ENCODE data around the gene TAF11L3.
"Not testable (repeated sequence)": the region's sequence is repeated elsewhere in the genome, so short reads cannot be mapped to it uniquely, and the experiment has no call there.

Gene TAF11L3

DNA sequence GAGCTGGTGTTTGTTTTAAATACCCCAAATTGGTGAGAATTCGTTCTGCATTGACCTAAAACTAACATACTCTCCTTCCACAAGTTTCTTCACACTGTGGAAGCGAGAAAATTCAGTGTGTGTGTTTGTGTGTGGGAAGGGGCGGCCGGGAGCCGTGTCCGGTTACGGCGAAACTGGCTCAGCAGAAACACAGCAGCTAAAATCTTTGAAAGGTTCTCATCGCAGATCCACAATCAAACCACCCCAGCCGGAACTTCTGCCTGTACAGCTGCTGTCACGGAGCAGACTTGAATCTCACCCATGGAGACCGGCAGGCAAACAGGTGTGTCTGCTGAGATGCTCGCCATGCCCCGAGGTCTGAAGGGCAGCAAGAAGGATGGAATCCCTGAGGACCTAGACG, at the start of gene TAF11L3:
Gene TAF11L3, plus strand, starts transcription at position 301 of the 400 bp plus-strand sequence.
- not testable (repeated sequence) for H3K4me3 ChIP-seq (replicated peaks; ENCODE audit: low read depth, low read length); DNase-seq (ENCODE audit: low read depth)

DNA sequence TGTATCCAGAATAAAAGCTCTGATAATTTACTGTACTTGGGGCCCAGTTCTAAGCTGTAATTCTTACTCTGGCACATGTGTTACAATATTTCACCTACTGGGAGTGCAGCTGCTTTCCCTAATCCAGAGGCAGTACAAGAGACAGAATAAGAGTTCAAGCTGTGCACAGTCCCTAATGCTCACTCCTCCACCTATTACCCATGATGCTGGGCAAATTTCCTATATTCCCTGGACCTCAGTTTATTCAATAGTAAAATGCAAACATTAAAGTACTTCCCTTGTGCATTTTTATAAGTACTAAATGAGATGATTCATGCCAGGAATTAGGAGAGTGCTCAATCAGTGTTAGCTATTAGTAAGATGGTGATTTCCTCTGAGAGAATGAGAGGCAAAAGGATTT, 48.1 kb upstream of the TAF11L3 start:
- TF ChIP-seq, protein P1, sequence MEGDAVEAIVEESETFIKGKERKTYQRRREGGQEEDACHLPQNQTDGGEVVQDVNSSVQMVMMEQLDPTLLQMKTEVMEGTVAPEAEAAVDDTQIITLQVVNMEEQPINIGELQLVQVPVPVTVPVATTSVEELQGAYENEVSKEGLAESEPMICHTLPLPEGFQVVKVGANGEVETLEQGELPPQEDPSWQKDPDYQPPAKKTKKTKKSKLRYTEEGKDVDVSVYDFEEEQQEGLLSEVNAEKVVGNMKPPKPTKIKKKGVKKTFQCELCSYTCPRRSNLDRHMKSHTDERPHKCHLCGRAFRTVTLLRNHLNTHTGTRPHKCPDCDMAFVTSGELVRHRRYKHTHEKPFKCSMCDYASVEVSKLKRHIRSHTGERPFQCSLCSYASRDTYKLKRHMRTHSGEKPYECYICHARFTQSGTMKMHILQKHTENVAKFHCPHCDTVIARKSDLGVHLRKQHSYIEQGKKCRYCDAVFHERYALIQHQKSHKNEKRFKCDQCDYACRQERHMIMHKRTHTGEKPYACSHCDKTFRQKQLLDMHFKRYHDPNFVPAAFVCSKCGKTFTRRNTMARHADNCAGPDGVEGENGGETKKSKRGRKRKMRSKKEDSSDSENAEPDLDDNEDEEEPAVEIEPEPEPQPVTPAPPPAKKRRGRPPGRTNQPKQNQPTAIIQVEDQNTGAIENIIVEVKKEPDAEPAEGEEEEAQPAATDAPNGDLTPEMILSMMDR (IDR thresholded peaks at IDR 0.05; ENCODE audit: low read length, missing control alignments): no peak
- no peak for DNase-seq (ENCODE audit: low read depth)
- no peak overlapping the region for H3K4me3 ChIP-seq (replicated peaks; ENCODE audit: low read depth, low read length)

DNA sequence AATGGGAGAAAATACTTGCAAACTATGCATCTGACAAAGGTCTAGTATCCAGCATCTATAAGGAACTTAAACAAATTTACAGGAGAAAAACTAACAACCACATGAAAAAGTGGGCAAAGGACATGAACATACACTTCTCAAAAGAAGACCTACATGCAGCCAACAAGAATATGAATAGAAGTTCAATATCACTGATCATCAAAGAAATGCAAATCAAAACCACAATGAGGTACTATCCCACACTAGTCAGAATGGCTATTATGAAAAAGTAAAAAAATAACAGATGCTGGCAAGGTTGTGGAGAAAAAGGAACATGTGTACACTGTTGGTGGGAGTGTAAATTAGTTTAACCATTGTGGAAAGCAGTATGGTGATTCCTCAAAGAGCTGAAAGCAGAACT, 43.1 kb upstream of the TAF11L3 start:
- not testable (repeated sequence) for H3K4me3 ChIP-seq (replicated peaks; ENCODE audit: low read depth, low read length); DNase-seq (ENCODE audit: low read depth)

DNA sequence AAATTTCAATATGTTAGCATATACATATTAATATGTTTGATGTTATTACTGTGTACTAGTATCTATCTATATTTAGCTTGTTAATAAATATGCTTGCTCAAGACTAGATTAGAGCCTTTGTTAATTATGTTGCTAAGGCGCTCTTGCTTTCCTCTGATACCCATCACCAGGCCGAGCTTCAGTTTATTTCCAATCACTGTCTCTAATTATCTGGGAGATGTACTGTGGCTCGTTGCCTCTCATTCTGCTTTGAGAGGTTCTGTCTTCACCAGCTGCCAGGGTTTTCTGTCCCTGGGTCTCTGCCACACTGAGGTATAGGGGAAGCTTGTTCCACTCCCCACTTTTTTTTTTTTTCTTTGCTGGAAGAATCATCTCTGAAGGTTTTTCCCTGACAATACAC, 41.1 kb upstream of the TAF11L3 start:
- TF ChIP-seq, protein P1 (IDR thresholded peaks at IDR 0.05; ENCODE audit: low read length, missing control alignments): no peak
- DNase-seq (ENCODE audit: low read depth): no peak
- H3K4me3 ChIP-seq (replicated peaks; ENCODE audit: low read depth, low read length): no peak overlapping the region

DNA sequence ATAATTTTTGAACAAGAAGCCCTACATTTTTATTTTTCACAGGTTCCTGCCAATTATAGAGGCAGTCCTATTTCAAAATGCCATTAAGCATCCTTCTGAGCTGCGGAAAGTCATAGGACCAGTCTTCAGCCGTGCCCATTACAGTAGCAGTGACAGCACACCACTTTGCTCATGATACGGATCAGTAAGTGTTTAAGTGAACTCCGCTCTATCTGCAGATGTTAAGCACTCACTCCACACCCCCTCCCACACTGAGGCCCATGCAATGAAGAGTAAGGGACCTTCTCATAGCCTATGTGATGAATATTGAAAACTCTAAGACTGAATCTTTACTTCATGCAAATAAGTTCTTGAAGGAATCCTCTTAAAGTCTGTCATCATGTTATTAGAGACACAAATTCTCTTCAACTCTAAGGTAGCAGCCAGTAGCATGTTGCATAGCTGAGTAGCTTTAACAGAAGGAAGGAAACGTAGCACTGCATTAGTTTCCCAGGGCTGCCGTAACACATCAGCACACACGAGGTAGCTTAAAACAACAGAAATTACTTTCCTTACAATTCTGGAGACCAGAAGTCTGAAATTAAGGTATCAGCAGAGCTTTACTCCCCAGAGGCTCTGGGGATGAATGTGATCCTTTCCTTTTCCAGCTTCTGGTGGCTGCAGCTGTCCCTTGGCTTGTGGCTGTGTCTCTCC, 40.4 kb upstream of the TAF11L3 start:
- TF ChIP-seq, protein P1 (IDR thresholded peaks at IDR 0.05; ENCODE audit: low read length, missing control alignments): no peak
- H3K4me3 ChIP-seq (replicated peaks; ENCODE audit: low read depth, low read length): no peak overlapping the region
- DNase-seq (ENCODE audit: low read depth): no peak

DNA sequence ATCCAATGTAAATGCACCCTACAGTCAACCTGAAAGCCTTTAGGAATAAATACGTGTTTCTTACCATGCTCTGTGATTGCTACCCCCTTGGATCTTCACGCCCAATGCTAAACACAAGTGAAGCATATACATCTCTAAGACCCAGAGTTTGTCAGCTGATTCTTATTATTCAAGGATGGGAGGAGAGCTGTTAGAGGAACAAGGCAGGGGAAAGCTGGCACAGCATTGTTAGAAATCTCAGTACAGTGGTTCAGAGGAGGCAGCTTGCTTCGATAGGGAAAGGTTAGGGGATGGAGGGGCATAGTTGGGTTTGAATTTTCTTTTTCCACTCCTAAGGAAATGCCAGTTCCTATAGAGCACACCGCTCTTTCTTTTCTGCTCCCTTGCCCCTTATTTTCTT, 36.8 kb upstream of the TAF11L3 start:
- TF ChIP-seq, protein P1 (IDR thresholded peaks at IDR 0.05; ENCODE audit: low read length, missing control alignments): no peak
- no peak overlapping the region for H3K4me3 ChIP-seq (replicated peaks; ENCODE audit: low read depth, low read length)
- DNase-seq (ENCODE audit: low read depth): no peak

DNA sequence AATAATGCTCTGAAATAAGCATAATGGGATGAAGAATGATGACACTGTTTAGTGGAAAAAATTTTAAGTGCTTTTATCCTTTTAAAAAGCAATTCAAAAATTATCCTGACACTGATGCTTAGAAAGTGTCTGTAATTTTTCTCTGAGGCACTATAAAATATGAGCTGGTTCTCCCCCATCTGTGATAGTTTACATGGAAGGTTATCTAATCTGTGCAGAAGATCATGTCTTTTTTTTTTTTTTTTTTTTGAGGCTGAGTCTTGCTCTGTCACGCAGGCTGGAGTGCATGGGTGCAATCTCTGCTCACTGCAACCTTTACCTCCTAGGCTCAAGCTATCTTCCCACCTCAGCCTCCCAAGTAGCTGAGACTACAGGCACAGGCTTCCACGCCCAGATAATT, 35.4 kb upstream of the TAF11L3 start:
- TF ChIP-seq, protein P1 (IDR thresholded peaks at IDR 0.05; ENCODE audit: low read length, missing control alignments): no peak
- no peak for DNase-seq (ENCODE audit: low read depth)

DNA sequence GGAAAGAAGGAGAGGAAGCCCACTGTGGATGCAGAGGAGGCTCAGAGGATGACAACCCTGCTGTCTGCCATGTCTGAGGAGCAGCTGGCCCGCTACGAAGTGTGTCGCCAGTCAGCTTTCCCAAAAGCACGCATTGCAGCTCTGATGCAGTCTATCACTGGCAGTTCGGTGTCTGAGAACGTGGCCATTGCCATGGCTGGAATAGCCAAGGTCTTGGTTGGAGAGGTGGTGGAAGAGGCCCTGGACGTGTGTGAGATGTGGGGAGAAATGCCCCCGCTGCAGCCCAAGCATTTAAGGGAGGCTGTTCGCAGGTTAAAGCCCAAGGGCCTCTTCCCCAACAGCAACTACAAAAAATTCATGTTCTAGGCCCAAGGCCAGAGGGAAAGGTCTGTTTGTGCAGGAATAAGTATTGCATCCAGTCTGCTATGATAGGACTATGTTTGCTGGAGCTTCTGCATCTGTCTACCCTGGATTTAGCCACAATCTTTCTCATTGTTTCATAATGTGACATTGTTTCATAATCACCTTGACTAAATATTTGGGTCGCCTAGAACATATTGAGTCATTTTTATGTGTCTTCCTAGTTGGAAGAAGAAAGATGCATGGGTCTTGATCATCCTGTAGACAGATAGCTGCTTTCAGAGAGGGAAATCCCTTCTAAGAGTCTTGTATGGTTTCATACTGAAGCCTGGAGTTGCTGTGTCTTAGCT, 31.5 kb upstream of the TAF11L3 start:
- not testable (repeated sequence) for H3K4me3 ChIP-seq (replicated peaks; ENCODE audit: low read depth, low read length); DNase-seq (ENCODE audit: low read depth)

More for the DNA sequence above, 35.4 kb upstream of the TAF11L3 start:
- H3K4me3 ChIP-seq (replicated peaks; ENCODE audit: low read depth, low read length): no peak overlapping the region
